HG03175 (cell line): Measurements from ENCODE around the gene LMX1B.

Experiments used
- ATAC-seq: cut with Tn5 transposase; IDR thresholded peaks from one replicate; pipeline ENCODE4 v1.9.1; 2021; ENCODE audit warnings: mild to moderate bottlenecking, moderate library complexity; ENCODE audit not compliant: unreplicated experiment

LMX1B gene

GRCh38 chr9:126693428-126693944 lies 79.8 kb downstream of the LMX1B start:
- no peak for ATAC-seq

DNA sequence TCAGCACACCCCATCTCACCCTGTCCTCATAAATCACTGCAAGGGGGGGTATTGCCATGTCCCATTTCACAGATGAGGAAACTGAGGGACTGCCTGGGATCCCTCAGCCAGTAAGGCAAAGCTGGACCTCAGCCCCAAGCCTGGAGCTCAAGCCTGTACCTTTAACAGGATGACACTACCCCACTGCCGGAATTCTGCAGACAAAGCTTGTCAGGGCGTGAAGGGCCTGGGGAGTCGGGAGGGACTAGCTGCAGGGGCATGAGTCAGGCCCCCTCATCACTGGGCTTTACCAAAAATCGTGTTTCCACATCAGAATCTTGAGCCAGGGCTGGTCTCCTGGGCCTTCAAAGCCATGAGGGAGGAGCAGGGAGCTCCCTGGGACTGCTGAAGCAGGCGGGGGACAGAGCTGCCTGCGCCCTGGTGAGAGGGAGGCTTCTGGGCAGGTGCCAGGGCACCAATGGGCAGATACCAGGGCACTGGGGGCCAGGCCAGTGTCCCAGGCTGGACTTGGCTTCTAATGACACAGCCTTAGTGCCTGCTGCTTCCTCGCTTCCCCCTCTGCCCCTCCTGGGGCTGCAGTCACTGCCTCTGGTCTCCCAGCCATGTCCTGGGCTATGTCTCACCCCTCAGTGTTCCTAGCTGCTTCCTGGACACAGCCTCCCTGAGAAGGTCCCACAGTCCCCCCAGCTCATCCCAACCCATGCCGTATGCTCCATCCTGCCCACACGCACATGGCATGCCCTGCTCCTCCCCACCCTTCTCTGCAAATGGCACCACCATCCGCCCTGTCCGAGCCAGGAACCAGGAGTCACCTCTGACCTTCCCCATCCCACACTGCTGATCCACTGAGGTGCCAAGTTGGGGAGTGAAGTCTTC lies 80.7 kb downstream of the LMX1B start:
- no peak for ATAC-seq

- ATAC-seq: no peak
Measured at GRCh38 chr9:126695186-126695585, 81.5 kb downstream of the LMX1B start.

DNA sequence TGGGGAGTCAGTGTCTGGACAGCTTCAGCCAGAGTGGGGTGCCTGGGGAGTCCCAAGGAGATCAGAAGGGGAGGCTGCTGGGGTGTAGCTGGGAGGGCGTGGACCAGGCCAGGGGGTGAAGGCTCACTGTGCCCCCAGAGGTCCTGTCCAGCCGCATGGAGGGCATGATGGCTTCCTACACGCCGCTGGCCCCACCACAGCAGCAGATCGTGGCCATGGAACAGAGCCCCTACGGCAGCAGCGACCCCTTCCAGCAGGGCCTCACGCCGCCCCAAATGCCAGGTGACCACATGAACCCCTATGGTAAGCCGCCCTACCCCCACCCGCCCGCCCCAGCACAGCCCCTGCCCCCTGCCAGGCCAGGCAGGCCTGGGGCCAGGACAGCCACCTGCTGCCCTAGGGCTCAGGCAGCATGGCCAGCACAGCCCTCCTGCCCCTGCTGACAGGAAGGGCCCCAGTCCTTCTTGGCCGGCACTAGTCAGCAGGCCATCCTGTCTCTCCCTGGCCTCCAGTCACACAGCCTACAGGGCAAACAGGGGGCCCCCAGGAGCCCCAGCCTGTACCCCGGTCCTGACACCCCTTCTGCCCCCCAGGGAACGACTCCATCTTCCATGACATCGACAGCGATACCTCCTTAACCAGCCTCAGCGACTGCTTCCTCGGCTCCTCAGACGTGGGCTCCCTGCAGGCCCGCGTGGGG lies 82.1 kb downstream of the LMX1B start:
- ATAC-seq: no peak

DNA sequence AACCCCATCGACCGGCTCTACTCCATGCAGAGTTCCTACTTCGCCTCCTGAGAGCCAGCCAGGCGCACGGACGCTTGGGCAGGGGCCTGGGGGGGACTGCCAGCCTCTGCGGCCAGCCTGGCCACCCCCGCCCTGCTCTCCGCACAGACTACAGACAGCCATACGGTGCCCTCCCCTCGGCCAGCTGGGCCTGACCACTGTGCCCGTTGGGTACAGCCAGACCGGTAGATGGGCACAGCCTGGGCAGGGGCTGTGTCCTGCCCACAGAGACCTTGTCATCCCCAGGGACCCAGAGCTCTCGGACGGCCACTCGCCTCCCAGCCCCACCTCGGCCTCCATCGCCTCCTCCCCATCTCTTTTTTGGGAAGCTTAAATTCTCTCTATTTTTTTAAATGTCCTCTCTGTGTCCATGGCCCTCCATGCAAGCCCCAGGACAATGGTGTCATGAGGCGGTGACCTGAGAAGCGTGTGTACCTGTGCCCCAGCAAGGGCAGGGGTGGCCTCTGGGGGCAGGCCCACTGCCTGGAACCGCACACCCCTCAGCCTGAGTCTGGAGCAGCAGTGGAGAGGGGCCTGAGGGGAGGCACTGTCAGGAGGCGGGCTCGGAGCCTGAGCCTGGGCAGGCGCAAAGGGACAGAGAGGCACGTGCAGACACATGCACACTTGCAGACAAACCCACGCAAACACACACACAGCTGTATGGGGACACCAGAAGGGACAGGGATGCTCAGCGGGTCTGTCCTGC lies 82.8 kb downstream of the LMX1B start:
- no peak for ATAC-seq

- no peak for ATAC-seq
Measured at GRCh38 chr9:126697330-126697729, 83.6 kb downstream of the LMX1B start.

DNA sequence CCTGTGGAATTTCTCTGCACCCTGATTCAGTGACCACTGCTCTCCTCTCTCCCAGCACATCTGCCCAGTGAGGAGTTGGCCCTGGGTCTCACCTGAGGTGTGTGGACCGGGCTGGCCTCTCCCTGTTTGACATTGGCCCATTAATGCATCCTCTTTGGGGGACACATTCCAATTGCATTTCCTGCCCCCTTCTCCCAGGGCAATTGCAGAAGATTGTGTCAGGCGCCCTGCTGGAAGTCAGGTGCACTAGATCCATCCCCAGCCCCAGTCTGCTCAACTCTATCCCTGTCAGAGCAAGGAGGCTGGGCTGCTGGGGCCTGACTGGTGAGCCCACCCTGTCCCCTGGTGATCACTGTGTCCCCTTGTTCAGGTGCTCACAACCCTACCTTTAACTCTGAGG lies 84.5 kb downstream of the LMX1B start:
- ATAC-seq: no peak

- no peak for ATAC-seq
Measured at GRCh38 chr9:126698756-126699155, 85.0 kb downstream of the LMX1B start.

DNA sequence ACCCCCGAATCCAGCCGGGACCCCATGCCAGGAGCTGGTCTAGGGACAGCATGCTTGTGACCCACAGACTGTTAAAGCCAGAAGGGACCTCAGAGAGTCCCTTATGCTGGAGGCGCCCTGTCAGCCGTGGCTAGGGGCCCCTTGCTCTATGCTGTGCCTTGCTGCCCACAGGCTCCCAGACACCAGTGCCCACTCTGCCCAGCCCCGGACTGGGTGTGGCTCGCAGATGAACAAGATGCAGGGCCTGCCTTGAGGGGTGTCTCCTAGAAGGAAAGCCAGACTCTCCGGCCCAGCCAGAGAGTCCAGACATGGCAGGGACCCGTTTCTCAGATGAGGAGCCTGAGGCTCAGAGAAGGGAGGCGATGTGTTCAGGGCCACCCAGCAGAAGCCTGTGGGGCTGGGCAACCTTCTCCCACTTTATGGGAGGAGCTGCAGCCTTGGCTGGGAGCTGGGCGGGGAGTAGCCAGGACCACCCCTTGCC lies 85.7 kb downstream of the LMX1B start:
- ATAC-seq: no peak

GRCh38 chr9:126700296-126700695 lies 86.6 kb downstream of the LMX1B start:
- ATAC-seq: no peak

GRCh38 chr9:126700903-126701812 lies 87.4 kb downstream of the LMX1B start:
- ATAC-seq: no peak

DNA sequence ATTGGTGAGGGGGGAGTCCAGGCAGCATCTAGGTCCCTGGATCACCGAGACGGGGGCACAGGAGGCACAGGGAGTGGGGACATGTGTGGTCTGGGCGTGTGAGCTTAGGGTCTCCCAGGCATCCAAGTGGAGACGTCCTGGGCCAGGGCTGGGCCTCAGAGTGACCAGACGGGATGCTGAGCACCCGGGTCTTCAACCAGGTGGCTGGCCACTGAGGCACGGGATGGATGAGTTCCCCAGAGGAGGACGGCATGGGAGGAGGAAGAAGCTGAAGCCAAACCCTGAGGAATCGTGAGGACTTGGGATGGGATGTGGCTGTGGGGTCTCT lies 88.0 kb downstream of the LMX1B start:
- ATAC-seq: no peak

- no peak for ATAC-seq
Measured at GRCh38 chr9:126702151-126703001, 88.6 kb downstream of the LMX1B start.

DNA sequence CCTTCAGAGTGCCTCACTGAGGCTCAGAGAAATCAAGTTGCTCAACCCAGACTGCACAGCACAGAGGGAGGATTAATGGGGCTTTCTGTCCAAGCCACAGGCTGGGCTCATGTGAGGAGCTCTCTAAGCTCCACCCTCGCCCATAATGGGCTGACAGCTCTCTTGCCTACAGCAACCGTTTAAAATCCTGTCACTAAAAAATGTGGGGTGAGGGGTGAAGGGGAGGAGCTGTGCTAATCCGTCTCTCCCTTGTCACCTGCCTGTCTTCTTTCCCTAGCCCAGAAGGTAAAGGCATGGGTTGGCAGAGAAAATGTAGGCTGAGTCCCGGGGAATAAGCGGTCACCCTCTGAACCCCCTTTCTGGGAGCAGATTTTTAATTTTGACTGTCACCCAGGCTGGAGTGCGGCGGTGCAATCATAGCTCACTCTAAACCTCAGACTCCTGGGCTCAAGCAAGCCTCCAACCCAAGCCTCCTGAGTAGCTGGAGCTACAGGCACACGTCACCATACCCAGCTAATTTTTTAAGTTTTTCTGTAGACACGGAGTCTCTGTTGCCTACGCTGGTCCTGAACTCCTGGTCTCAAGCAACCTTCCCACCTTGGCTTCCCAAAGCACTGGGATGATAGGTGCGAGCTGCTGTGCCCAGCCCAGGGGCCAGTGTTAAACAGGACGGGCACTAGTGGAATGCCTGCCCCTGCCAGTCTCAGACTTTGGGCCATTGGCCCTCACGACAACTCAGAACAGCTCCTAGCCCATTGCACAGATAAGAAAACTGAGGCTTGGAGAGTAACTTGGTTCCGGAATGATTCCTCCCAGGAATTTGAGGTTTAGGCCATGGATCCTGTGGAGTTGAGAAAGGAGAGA lies 89.5 kb downstream of the LMX1B start:
- no peak for ATAC-seq

DNA sequence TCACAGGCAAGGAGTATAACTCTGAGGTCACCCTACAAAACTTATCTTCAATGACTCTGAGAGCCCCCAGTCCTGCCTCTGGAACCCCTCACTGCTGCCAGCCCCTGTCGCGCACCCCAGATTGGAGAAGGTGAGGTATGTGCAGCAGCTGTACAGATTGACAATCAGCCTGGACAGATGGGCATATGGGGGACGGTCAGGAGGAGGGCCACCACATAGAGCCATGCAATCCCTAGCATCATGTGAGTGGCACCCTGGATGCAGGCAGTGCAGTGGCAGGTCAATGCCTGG lies 90.1 kb downstream of the LMX1B start:
- no peak for ATAC-seq

- no peak for ATAC-seq
Measured at GRCh38 chr9:126704157-126704891, 90.6 kb downstream of the LMX1B start.

DNA sequence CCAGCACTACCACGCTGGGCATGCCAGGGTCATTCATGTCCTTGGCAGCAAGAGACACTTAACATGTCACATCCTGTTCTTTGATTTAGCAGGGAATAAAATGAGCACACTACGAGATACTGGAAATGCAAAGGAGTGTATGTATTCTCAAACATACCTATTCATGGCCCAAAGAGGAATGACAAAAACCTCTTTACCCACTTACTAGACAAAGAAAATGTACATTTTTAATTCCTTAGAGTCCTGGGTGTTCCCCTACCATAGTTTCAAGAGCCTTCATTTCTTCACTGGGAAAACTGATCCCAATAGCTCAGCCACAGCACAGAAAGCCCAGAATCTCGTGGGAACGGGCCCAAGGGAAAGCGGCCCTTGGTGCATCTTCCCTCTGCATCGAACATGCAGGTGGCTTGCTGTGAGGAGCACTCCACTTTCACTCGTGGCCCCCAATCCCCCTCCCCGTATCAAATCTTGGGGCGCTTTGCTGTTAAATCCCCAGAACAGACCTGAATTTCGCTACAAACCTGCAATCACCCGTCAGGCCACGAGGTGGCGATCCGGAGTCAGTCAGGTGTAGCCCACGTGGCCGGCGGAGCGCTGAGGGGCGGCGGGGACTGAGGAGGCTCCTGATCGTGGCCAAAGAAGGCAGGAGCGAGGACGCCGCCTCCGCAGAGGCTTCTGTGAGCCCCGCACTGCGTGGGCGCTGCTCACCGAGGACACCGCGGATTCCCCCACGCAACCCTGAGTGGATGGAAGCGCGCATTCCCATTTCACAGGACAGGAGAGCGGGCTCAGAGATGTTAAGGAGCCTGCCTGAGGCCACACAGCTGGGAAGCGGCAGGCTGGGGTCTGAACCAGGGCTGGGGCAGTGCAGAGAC lies 91.4 kb downstream of the LMX1B start:
- ATAC-seq: peak; percentile 52
